HepG2 (cell line): ENCODE results near the gene SELENOI. TPM values are rescaled to one million over a fixed set of nuclear protein-coding genes. Genes with fewer than 3 reads are reported as not detected.

Experiments used
- ATAC-seq: fragments of 200-7000 bp; cut with Tn5 transposase; 3 replicates; pipeline ENCODE4 v1.9.1; 2020; ENCODE audit warnings: mild to moderate bottlenecking, moderate library complexity
- BruUV-seq: library from RNA; stranded (reverse); fragments of 400-500 nt; replicated peaks from 2 replicates; lab custom pipeline; 2021; lab: Mats Ljungman, UMichigan
- CTCF ChIA-PET: fragments of 300-600 bp; formaldehyde crosslinking; extraction: SDS; loops from one replicate; lab custom pipeline; 2021; ENCODE audit warnings: low total read pairs, inconsistent platforms, low intra/inter-chr PET ratio; lab: Yijun Ruan, JAX
- POLR2A ChIA-PET: fragments of 350-600 bp; sonication (Branson Sonifier 250); formaldehyde crosslinking; loops from one replicate; lab custom pipeline; 2020; ENCODE audit warnings: antibody characterized with exemption, inconsistent platforms; lab: Yijun Ruan, JAX
- DNase-seq: peaks from one replicate; pipeline ENCODE4 v3.0.0-alpha.2; 2015; ENCODE audit warnings: low spot score
- FAIRE-seq: peaks from 3 replicates; lab custom pipeline; 2011; peaks lifted over from hg19 to GRCh38; lab: Jason Lieb, UNC
- H2AFZ ChIP-seq: one replicate; pipeline ENCODE4 v1.6.1; 2011; ENCODE audit warnings: low read length, inconsistent platforms
- H3K27ac ChIP-seq: fragments of 300-600 bp; 3 replicates; pipeline ENCODE4 v1.8.0; 2011; ENCODE audit warnings: mixed run types, mild to moderate bottlenecking, mixed read lengths, low read length, inconsistent platforms; ENCODE audit not compliant: insufficient read depth; ENCODE audit errors: extremely low read length
- H3K27me3 ChIP-seq, 2 experiments: fragments of 200-600 bp in 1 of 2; 2 replicates in 1 of 2; 3 replicates in 1 of 2; pipeline versions ENCODE4 v1.6.0 to v1.8.0; 2011; ENCODE audit warnings: low read length in 2 of 2, mild to moderate bottlenecking in 2 of 2, moderate library complexity in 2 of 2, inconsistent platforms in 1 of 2; ENCODE audit not compliant: insufficient read depth in 2 of 2, control insufficient read depth in 1 of 2
- H3K36me3 ChIP-seq, 2 experiments: fragments of 200-600 bp in 1 of 2; replicated peaks in 1 of 2; 2 replicates in 1 of 2; 3 replicates in 1 of 2; pipeline versions ENCODE4 v1.5.1 to v1.8.0; 2011; ENCODE audit warnings: low read length in 2 of 2, inconsistent platforms in 1 of 2; ENCODE audit not compliant: insufficient read depth in 2 of 2, control insufficient read depth in 1 of 2
- H3K4me1 ChIP-seq: 2 replicates; pipeline ENCODE4 v1.5.1; 2012; ENCODE audit warnings: low read length, inconsistent platforms; ENCODE audit not compliant: insufficient read depth
- H3K4me2 ChIP-seq: 2 replicates; pipeline ENCODE4 v1.6.0; 2011; ENCODE audit warnings: low read depth, low read length, inconsistent platforms
- H3K4me3 ChIP-seq, 3 experiments: fragments of 200-600 bp in 1 of 3; sonication (generic), shearing (Covaris generic) in 1 of 3; replicated peaks in 1 of 3; 2 replicates each; pipeline ENCODE4 v1.5.1; 2011 to 2016; ENCODE audit warnings: low read length in 3 of 3, inconsistent platforms in 2 of 3, low read depth in 2 of 3, mild to moderate bottlenecking in 2 of 3, control low read depth in 1 of 3, mixed read lengths in 1 of 3; ENCODE audit not compliant: insufficient read depth in 1 of 3
- H3K79me2 ChIP-seq: one replicate; pipeline ENCODE4 v1.6.1; 2011; ENCODE audit warnings: low read length, inconsistent platforms; ENCODE audit not compliant: insufficient read depth
- H3K9ac ChIP-seq: 2 replicates; pipeline ENCODE4 v1.6.0; 2011; ENCODE audit warnings: mild to moderate bottlenecking, low read depth, low read length, inconsistent platforms; ENCODE audit not compliant: insufficient read depth
- H3K9me3 ChIP-seq: 2 replicates; pipeline ENCODE4 v1.5.1; 2012; ENCODE audit warnings: mild to moderate bottlenecking, low read length
- H4K20me1 ChIP-seq: 2 replicates; pipeline ENCODE4 v1.6.0; 2011; ENCODE audit warnings: inconsistent platforms, mild to moderate bottlenecking, low read length, moderate library complexity; ENCODE audit not compliant: insufficient read depth
- KDM1A ChIP-seq: IDR thresholded peaks from 2 replicates; pipeline ENCODE4 v1.6.1; 2016; ENCODE audit warnings: missing compliant biosample characterization
- MEIS1 ChIP-seq: sonication (generic); formaldehyde crosslinking; IDR thresholded peaks from 2 replicates; pipeline ENCODE4 v1.9.0; 2021; ENCODE audit warnings: mild to moderate bottlenecking, missing genetic modification reagents, moderate library complexity, borderline replicate concordance
- ZNF30 ChIP-seq: sonication (generic); formaldehyde crosslinking; IDR thresholded peaks from 2 replicates; pipeline ENCODE4 v1.5.0; 2020; ENCODE audit warnings: mild to moderate bottlenecking, missing genetic modification reagents
- ZNF383 ChIP-seq: sonication (generic); formaldehyde crosslinking; IDR thresholded peaks from 2 replicates; pipeline ENCODE4 v1.4.0; 2020; ENCODE audit warnings: missing genetic modification reagents, mild to moderate bottlenecking, borderline replicate concordance
- WGBS: methylation state at CpG from one replicate; pipeline ENCODE4 v1.1.6; 2017; ENCODE audit warnings: low lambda C conversion rate; 5-methylcytosine and 5-hydroxymethylcytosine counted together
- in situ Hi-C: cut with HindIII; loops from 2 replicates; pipeline ENCODE4 v1.10.0; 2017; ENCODE audit warnings: low pct_unique_long_range_greater_than_20kb; ENCODE audit not compliant: extremely low pct_ligation_motif_present
- intact Hi-C: fragments of 100-400 bp; cut with micrococcal nuclease; formaldehyde crosslinking; loops from one replicate; pipeline ENCODE4 v1.10.0; 2022; ENCODE audit not compliant: unreplicated experiment
- polyA plus RNA-seq, 8 experiments: library from polyadenylated mRNA; depleted of rRNA in 3 of 8; stranded (reverse) in 7 of 8; unstranded in 1 of 8; fragments of >200 nt; fragmentation: Illumina TruSeq in 4 of 8; extraction: Trizol in 4 of 8; gene quantifications; 2 replicates each; pipeline versions ENCODE4 v1.2.1 to v1.2.3, GENCODE V29; 2011 to 2016; ENCODE audit warnings: low read depth in 4 of 8, missing spikeins in 1 of 8, mixed read lengths in 1 of 8; ENCODE audit not compliant: insufficient read depth in 1 of 8
- total RNA-seq, 5 experiments: library from RNA; depleted of rRNA; stranded (reverse); fragments of >200 nt; fragmentation: Illumina TruSeq; extraction: Trizol; gene quantifications; 2 replicates each; pipeline ENCODE4 v1.2.3, GENCODE V29; 2016; ENCODE audit warnings: low read depth in 1 of 5
- TF ChIP-seq, protein P1 (sequence below): sonication (generic); formaldehyde crosslinking; IDR thresholded peaks from 2 replicates; pipeline ENCODE4 v1.4.0; 2020; ENCODE audit warnings: mild to moderate bottlenecking, missing genetic modification reagents
- TF ChIP-seq, protein P2 (sequence below): sonication (generic); formaldehyde crosslinking; IDR thresholded peaks from 2 replicates; pipeline ENCODE4 v1.8.1; 2023; ENCODE audit warnings: mild to moderate bottlenecking, missing genetic modification reagents
- TF ChIP-seq, protein P3 (sequence below): sonication (generic); formaldehyde crosslinking; IDR thresholded peaks from 2 replicates; pipeline ENCODE4 v1.4.0; 2020; ENCODE audit warnings: mild to moderate bottlenecking, missing genetic modification reagents
- TF ChIP-seq, protein P4 (sequence below): sonication (generic); formaldehyde crosslinking; IDR thresholded peaks from 2 replicates; pipeline ENCODE4 v1.5.0; 2020; ENCODE audit warnings: mild to moderate bottlenecking, missing genetic modification reagents
- TF ChIP-seq, protein P5 (sequence below): sonication (generic); formaldehyde crosslinking; IDR thresholded peaks from 2 replicates; pipeline ENCODE4 v1.4.0; 2020; ENCODE audit warnings: missing genetic modification reagents, mild to moderate bottlenecking, borderline replicate concordance

SELENOI gene
- total and polyA plus RNA-seq, 2 of the 13 experiments (the other 11 are each of a cell fraction or from before 2014, with no cell fraction given): 27.7 to 60.3 TPM

DNA sequence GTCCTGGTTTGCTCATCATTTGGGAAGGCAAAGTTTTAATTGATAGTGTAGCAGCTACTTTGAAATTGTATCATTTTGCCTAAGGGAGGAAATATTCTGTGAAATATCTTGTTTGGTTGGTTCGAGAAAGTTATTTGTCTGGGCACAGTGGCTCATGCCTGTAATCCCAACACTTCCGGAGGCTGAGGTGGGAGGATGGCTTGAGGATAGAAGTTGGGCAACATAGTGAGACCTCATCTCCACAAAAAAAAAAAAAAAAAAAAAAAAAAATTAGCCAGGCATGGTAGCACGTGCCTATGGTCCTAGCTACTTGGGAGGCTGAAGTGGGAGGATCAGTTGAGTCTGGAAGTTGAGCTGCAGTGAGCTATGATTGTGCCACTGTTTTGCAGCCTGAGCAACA, 3.7 kb downstream of the SELENOI start:
- in situ Hi-C loops: loop anchor here (25.0 kb wide), 1 partner anchor 362 kb away; the partner anchor contains the start of gene KIF3C
- no peak for TF ChIP-seq KDM1A (CRISPR knock-in tag)
- TF ChIP-seq, protein P1, sequence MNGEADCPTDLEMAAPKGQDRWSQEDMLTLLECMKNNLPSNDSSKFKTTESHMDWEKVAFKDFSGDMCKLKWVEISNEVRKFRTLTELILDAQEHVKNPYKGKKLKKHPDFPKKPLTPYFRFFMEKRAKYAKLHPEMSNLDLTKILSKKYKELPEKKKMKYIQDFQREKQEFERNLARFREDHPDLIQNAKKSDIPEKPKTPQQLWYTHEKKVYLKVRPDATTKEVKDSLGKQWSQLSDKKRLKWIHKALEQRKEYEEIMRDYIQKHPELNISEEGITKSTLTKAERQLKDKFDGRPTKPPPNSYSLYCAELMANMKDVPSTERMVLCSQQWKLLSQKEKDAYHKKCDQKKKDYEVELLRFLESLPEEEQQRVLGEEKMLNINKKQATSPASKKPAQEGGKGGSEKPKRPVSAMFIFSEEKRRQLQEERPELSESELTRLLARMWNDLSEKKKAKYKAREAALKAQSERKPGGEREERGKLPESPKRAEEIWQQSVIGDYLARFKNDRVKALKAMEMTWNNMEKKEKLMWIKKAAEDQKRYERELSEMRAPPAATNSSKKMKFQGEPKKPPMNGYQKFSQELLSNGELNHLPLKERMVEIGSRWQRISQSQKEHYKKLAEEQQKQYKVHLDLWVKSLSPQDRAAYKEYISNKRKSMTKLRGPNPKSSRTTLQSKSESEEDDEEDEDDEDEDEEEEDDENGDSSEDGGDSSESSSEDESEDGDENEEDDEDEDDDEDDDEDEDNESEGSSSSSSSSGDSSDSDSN: 0 out of 2 replicates have a peak, but pooled peaks have one; percentile 15
- Histone ChIP-seq H3K9me3 (no peaks in the 10 kb centered on the region), H4K20me1 (peaks cover 40% of the 10 kb centered on the region), H2AFZ (no peak overlapping the region), H3K9ac (no peak overlapping the region), H3K79me2 (peaks cover 92% of the 10 kb centered on the region), H3K4me1 (peaks cover 51% of the 10 kb centered on the region), H3K4me3 (no peak overlapping the region), H3K36me3 (peaks cover 0 to 9% of the 10 kb centered on the region in 2 experiments; a peak in 2 of 5 replicates), H3K27me3 (no peaks in the 10 kb centered on the region; a peak in 1 of 5 replicates), H3K4me2 (no peak overlapping the region), H3K27ac (no peak overlapping the region)
- BruUV-seq: no TSS peak
- no peak for ATAC-seq
- DNase-seq: no peak
- no peak for FAIRE-seq
- intact Hi-C loops: loop anchor here (5.0 kb wide), 1 partner anchor 118 kb away; no protein-coding TSS in a partner anchor
- CTCF ChIA-PET: no interaction called here
- WGBS: 91% methylated on average over 3 of the region's 3 CpGs
- POLR2A ChIA-PET: interaction anchor here (0.9 kb wide), 1 partner anchor 471 kb away, joined by 3 read pairs; the partner anchor contains the start of gene ASXL2

DNA sequence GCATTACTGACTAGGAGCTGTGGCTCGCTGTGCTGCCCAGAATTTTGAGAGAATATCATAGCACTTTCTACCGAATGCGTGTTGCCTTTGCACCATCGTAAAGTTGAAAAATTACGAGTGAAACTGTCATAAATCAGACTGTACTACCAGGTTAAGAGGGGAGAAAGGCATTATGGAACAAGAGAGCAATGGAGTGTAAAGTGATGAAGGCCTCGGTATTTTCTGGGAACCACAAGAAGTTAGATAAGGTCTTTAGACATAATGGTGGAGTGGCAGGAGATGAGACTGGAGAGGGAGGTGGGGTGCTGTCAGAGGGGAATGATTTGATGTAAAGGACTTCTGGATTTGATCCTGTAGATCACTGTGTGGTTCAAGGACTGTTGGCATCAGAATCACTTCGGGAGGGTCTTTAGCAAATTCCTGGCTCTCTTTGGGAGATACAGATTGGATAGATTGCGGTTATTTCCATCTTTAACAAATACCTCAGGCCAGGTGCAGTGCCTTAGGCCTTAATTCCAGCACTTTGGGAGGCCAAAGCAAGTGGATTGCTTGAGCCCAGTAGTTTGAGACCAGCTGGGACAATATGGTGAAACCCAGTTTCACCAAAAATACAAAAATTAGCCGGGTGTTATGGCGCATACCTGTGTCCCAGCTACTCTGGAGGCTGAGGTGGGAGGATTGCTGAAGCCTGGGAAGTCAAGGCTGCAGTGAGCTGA, 5.6 kb downstream of the SELENOI start:
- Histone ChIP-seq H3K4me3 (no peak overlapping the region), H2AFZ (no peak overlapping the region), H3K27me3 (no peaks in the 10 kb centered on the region; a peak in 1 of 5 replicates), H4K20me1 (peaks cover 44% of the 10 kb centered on the region), H3K4me2 (no peak overlapping the region), H3K9me3 (no peaks in the 10 kb centered on the region), H3K36me3 (peaks cover 0 to 10% of the 10 kb centered on the region in 2 experiments; a peak in 2 of 5 replicates), H3K4me1 (peaks cover 49% of the 10 kb centered on the region), H3K9ac (no peak overlapping the region), H3K27ac (no peak overlapping the region), H3K79me2 (peaks cover 96% of the 10 kb centered on the region)
- 98% methylated on average over 10 of the region's 10 CpGs for WGBS
- intact Hi-C loops (no loop called here), in situ Hi-C loops (no loop called here)
- BruUV-seq: no TSS peak
- CTCF ChIA-PET: no interaction called here
- DNase-seq: no peak
- no peak for ATAC-seq
- POLR2A ChIA-PET: no interaction called here
- FAIRE-seq: no peak
- TF ChIP-seq, protein P2, sequence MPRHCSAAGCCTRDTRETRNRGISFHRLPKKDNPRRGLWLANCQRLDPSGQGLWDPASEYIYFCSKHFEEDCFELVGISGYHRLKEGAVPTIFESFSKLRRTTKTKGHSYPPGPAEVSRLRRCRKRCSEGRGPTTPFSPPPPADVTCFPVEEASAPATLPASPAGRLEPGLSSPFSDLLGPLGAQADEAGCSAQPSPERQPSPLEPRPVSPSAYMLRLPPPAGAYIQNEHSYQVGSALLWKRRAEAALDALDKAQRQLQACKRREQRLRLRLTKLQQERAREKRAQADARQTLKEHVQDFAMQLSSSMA: no peak
- TF ChIP-seq MEIS1 (no peak), ZNF383 (CRISPR knock-in tag) (no peak), ZNF30 (CRISPR knock-in tag) (no peak)
- TF ChIP-seq, protein P3, sequence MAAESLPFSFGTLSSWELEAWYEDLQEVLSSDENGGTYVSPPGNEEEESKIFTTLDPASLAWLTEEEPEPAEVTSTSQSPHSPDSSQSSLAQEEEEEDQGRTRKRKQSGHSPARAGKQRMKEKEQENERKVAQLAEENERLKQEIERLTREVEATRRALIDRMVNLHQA (CRISPR knock-in tag): no peak
- TF ChIP-seq, protein P4, sequence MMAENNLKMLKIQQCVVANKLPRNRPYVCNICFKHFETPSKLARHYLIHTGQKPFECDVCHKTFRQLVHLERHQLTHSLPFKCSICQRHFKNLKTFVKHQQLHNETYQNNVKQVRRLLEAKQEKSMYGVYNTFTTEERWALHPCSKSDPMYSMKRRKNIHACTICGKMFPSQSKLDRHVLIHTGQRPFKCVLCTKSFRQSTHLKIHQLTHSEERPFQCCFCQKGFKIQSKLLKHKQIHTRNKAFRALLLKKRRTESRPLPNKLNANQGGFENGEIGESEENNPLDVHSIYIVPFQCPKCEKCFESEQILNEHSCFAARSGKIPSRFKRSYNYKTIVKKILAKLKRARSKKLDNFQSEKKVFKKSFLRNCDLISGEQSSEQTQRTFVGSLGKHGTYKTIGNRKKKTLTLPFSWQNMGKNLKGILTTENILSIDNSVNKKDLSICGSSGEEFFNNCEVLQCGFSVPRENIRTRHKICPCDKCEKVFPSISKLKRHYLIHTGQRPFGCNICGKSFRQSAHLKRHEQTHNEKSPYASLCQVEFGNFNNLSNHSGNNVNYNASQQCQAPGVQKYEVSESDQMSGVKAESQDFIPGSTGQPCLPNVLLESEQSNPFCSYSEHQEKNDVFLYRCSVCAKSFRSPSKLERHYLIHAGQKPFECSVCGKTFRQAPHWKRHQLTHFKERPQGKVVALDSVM (CRISPR knock-in tag): 0 out of 2 replicates have a peak, but pooled peaks have one; percentile 30
- TF ChIP-seq, protein P5, sequence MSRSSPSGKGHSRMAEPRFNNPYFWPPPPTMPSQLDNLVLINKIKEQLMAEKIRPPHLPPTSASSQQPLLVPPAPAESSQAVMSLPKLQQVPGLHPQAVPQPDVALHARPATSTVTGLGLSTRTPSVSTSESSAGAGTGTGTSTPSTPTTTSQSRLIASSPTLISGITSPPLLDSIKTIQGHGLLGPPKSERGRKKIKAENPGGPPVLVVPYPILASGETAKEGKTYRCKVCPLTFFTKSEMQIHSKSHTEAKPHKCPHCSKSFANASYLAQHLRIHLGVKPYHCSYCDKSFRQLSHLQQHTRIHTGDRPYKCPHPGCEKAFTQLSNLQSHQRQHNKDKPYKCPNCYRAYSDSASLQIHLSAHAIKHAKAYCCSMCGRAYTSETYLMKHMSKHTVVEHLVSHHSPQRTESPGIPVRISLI (CRISPR knock-in tag): 0 out of 2 replicates have a peak, but pooled peaks have one; percentile 7
